ENCODE measurements around the gene TMX2.

The TMX2 gene

GRCh38 chr11:57771365-57771764 is 59.0 kb downstream of the TMX2 start:
- no peak for DNase-seq

- no peak for DNase-seq
Observed at GRCh38 chr11:57772562-57772961, 60.2 kb downstream of the TMX2 start.

GRCh38 chr11:57773026-57773598 is 60.7 kb downstream of the TMX2 start:
- no peak for DNase-seq

GRCh38 chr11:57775491-57775890 is 63.1 kb downstream of the TMX2 start:
- DNase-seq, result no peak

GRCh38 chr11:57776031-57776521 is 63.7 kb downstream of the TMX2 start:
- no peak for DNase-seq

DNA sequence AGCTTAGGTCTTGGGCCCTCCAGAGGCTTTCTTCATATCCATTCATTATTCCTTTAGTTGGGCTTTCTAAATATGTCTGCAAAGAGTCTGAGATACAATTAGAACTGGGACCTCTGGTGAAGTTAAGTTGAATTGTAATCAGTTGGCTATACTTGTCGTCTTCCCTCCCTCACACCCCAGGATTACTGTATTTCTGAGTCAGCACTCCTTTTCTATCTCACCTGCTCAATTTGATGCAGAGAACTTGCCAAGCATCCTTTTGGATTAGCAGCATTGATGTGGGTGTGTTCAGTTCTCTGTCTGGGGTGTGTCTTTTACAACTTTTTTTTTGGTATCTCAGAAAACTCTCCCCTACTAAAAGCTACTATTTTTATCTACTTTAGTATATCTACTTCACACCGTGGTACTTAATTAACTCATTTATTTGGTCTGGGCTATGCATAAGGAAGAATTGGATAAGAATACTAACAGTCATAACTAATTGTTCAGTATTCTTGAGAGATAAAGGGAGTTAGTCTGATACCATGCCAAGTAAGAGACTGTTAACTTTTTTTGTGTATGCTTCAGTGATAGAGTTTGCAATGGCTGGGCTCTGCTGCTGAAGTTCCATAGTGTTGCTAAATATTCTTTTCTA is 64.3 kb downstream of the TMX2 start:
- DNase-seq, result no peak

GRCh38 chr11:57777969-57778317 is 65.5 kb downstream of the TMX2 start:
- no peak for DNase-seq

DNA sequence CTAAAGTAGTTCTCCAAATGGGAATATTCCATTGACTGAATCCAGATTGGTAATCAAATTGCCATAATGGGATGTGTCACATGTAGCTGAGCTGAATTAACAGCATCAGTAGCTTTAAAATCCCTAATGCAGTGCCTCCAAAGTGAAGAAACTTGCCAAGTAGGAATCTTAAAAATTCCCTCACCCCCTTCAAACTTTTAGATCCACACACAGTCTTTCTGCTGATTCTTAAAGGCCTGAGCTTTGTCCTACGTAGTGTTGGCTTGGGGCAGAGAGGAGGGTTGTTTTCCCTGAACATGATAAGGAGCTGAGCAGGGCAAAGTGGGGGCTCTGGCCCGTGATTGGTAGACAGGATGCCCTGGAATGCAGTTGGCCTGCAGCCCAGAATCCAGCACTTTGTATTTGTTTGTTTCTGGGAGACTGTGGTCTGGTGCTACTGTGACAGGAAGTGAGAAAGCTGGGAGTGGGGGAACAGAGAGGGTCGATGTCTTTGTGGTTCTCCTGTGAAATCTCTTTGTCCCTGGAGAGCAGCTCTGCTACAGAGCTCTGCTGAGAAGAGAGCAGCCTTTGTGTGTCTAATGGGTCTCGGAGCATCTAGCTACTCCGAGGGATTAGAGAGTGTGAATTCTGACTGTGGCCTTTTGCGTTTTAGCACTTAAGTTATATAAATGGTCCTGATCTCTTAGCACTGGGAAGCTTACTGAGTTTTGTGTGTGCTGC is 66.1 kb downstream of the TMX2 start:
- DNase-seq, result no peak

DNA sequence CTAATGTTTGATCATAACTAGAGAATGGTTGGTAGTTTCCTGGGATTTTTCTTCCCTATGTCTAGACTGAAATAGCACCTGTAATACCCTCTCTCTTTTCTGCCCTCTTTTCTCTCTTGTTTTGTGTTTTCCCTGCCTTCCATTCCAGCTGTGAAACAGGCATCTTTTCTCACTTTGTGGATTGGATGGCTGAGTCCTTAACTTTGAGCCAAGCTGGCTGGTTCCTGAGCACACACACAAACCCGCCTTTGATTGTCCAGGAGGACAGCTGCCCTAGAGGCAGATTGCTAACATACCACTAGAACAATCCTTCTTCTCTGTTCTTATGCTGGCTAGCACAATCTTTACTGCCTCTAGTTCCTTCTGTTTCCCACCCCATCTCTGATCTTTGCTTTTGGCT is 66.9 kb downstream of the TMX2 start:
- DNase-seq, result no peak

DNA sequence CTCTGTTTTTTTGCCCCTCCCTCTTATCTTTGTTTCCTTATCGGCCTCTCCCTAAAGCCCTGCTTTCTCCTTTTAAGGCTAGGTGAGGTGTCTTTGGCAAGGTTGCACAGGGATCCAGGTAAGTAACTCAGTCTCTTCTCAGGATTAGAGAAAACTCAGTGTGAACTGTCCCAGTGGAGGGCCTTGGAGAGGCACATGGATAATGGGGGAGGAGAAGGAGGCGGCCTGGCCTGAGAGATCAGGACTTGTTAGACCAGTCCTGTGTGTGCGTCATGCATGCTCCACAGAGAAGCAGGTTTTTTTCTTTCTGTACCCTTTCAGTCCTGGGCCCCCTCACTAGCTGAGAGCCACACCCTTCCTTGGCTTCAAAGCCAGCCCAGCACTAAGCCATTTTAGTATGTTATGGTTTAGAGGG is 69.1 kb downstream of the TMX2 start:
- DNase-seq, result no peak

DNA sequence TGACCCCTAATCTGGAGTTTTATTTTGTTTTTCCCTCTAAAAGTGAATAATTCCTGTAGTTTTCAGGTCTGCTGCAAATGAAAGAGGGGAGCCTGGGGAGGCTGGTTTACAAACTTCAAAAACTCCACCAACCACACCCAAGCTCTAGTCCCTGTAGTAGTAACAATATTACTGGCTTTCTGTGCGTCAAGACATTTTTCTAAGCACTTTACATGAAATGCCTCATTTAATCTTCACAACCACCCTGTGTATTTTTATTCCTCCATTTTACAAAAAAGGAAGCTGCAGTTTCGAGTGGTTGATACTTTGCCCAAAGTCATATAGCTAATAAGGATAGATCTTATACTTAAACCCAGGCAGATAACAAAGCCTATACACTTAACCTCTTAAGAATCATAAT is 72.7 kb downstream of the TMX2 start:
- no peak for DNase-seq

DNA sequence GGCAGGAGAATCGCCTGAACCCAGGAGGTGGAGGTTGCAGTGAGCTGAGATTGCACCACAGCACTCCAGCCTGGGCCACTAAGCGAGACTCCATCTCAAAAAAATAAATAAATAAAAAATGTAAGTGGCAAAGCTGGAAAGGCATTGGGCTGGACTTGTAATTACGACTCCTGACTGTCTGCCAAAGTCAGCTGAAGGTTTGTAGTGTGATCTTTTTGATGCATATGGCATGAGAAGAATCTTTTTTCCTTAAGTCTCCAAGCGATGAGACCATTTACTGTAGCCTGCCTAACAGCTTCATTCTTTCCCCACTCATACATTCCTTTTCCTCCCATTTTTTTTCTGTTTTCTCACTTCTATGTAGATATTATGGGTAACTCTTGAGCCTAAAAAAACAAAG is 74.0 kb downstream of the TMX2 start:
- no peak for DNase-seq

DNA sequence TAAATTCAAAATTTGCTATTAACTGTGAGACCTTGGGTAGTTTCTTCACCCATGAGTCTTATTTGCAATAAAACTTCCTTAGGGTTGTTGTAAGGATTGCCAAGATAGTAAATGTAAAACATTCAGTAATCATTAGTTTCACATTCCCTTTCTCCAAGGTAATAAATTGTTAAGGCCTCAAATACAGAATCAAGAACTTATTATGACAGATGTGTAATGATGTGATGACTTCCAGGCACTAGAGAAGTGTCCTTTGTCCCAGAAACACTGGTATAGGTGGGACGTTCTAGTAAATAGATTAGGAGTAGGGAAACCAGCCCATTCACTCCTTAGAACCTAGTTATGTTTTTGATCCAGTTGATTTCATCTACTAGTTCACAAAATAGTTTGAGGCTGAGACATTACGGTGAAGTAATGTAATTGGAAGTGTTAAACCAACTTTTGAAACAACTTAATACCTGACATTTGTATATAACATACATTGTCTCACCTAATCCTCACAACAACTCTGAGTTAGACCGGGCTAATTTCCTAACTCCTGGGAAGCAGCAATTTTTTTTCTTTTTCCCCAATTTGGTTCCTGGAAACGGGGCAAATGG is 74.7 kb downstream of the TMX2 start:
- DNase-seq, result no peak

GRCh38 chr11:57787920-57788702 is 75.7 kb downstream of the TMX2 start:
- DNase-seq, result peak; percentile 67 to 72

GRCh38 chr11:57788703-57789088 is 76.3 kb downstream of the TMX2 start:
- DNase-seq, result peak in 1 of 2 experiments; percentile 36

All from AML-193 (cell line).